K562 (cell line): ENCODE results near the gene FRMD4A. TPM values are rescaled to one million over a fixed set of nuclear protein-coding genes. Genes with fewer than 3 reads are reported as not detected.

Experiments
- ATAC-seq: fragments of 200-7000 bp; cut with Tn5 transposase; 3 replicates; pipeline ENCODE4 v1.9.1; 2020; ENCODE audit warnings: moderate library complexity
- BruUV-seq: library from RNA; stranded (reverse); fragments of 400-500 nt; replicated peaks from 2 replicates; lab custom pipeline; 2021; lab: Mats Ljungman, UMichigan
- CTCF ChIA-PET: fragments of 300-600 bp; formaldehyde crosslinking; extraction: SDS; loops from one replicate; lab custom pipeline; 2021; ENCODE audit warnings: low intra/inter-chr PET ratio; lab: Yijun Ruan, JAX
- POLR2A ChIA-PET: fragments of 300-600, 350-650 bp; sonication (Branson Sonifier 250); formaldehyde crosslinking; extraction: SDS; loops from one replicate; lab custom pipeline; 2021; ENCODE audit warnings: antibody characterized with exemption, inconsistent platforms; lab: Yijun Ruan, JAX
- DNase-seq, 4 experiments: peaks; one replicate each; pipeline versions ENCODE4 v3.0.0 to v3.0.0-alpha.2; 2011 to 2018; ENCODE audit warnings: low spot score in 3 of 4, mixed read lengths in 3 of 4; ENCODE audit errors: extremely low read depth in 1 of 4
- FAIRE-seq: peaks from 2 replicates; lab custom pipeline; 2011; peaks lifted over from hg19 to GRCh38; lab: Jason Lieb, UNC
- H2AFZ ChIP-seq: 2 replicates; pipeline ENCODE4 v1.6.0; 2011; ENCODE audit warnings: low read depth, low read length, control low read depth, inconsistent platforms
- H3K27ac ChIP-seq: fragments of 200-600 bp; 3 replicates; pipeline ENCODE4 v1.8.0; 2011; ENCODE audit warnings: low read depth, mild to moderate bottlenecking, control low read depth, inconsistent platforms, low read length, moderate library complexity, mixed read lengths; ENCODE audit errors: extremely low read depth
- H3K27me3 ChIP-seq, 2 experiments: fragments of 300-600 bp in 1 of 2; 2 replicates in 1 of 2; 3 replicates in 1 of 2; pipeline versions ENCODE4 v1.6.0 to v1.8.0; 2011; ENCODE audit warnings: inconsistent platforms in 2 of 2, low read length in 2 of 2, mild to moderate bottlenecking in 1 of 2, mixed read lengths in 1 of 2, moderate library complexity in 1 of 2; ENCODE audit not compliant: control insufficient read depth in 2 of 2, insufficient read depth in 2 of 2
- H3K36me3 ChIP-seq: fragments of 300-600 bp; 3 replicates; pipeline ENCODE4 v1.8.0; 2011; ENCODE audit warnings: mild to moderate bottlenecking, low read length, inconsistent platforms; ENCODE audit not compliant: control insufficient read depth, insufficient read depth
- H3K4me1 ChIP-seq, 2 experiments: fragments of 200-600 bp in 1 of 2; replicated peaks in 1 of 2; 2 replicates in 1 of 2; 3 replicates in 1 of 2; pipeline versions ENCODE4 v1.5.1 to v1.8.0; 2011; ENCODE audit warnings: inconsistent platforms in 2 of 2, low read length in 2 of 2, mild to moderate bottlenecking in 1 of 2, mixed read lengths in 1 of 2, moderate library complexity in 1 of 2; ENCODE audit not compliant: control insufficient read depth in 2 of 2, insufficient read depth in 2 of 2
- H3K4me2 ChIP-seq: 2 replicates; pipeline ENCODE4 v1.6.1; 2011; ENCODE audit warnings: low read length, control low read depth, inconsistent platforms, mixed read lengths; ENCODE audit not compliant: insufficient read depth
- H3K4me3 ChIP-seq: fragments of 200-600 bp; sonication (generic), shearing (Covaris generic); 2 replicates; pipeline ENCODE4 v1.5.1; 2016; ENCODE audit warnings: control low read depth, inconsistent platforms
- H3K79me2 ChIP-seq: fragments of 200-600 bp; 3 replicates; pipeline ENCODE4 v1.8.0; 2011; ENCODE audit warnings: low read length, inconsistent platforms; ENCODE audit not compliant: control insufficient read depth, insufficient read depth
- H3K9ac ChIP-seq, 2 experiments: 2 replicates each; pipeline versions ENCODE4 v1.6.0 to v1.6.1; 2011; ENCODE audit warnings: low read depth in 2 of 2, low read length in 2 of 2, control low read depth in 1 of 2, inconsistent platforms in 1 of 2, mild to moderate bottlenecking in 1 of 2, mixed read lengths in 1 of 2; ENCODE audit not compliant: insufficient read depth in 1 of 2
- H3K9me1 ChIP-seq: one replicate; pipeline ENCODE4 v1.6.0; 2011; ENCODE audit warnings: inconsistent platforms, mild to moderate bottlenecking, low read length, moderate library complexity; ENCODE audit not compliant: control insufficient read depth, insufficient read depth
- H3K9me3 ChIP-seq: replicated peaks from 2 replicates; pipeline ENCODE4 v1.5.1; 2011; ENCODE audit warnings: low read depth, low read length, inconsistent platforms; ENCODE audit not compliant: control insufficient read depth, insufficient read depth
- H4K20me1 ChIP-seq: replicated peaks from 2 replicates; pipeline ENCODE4 v1.6.1; 2011; ENCODE audit warnings: low read length, inconsistent platforms, mixed read lengths; ENCODE audit not compliant: control insufficient read depth, insufficient read depth
- C11orf30 ChIP-seq: fragments of 450-650 bp; IDR thresholded peaks from 2 replicates; pipeline ENCODE4 v1.6.1; 2016; ENCODE audit warnings: low read depth, mild to moderate bottlenecking
- CHD1 ChIP-seq: fragments of 200-600 bp; sonication (generic); IDR thresholded peaks from one replicate; pipeline ENCODE4 v1.6.1; 2012; ENCODE audit warnings: mild to moderate bottlenecking, moderate library complexity, low read length, inconsistent platforms
- CREM ChIP-seq: IDR thresholded peaks from 2 replicates; pipeline ENCODE4 v1.6.1; 2014; ENCODE audit warnings: antibody characterized with exemption, low read depth
- FOXJ2 ChIP-seq: fragments of 200-800 bp; sonication (Bioruptor generic); IDR thresholded peaks from 2 replicates; pipeline ENCODE4 v1.6.1; 2016; ENCODE audit warnings: missing genetic modification characterization, missing compliant biosample characterization
- KAT2B ChIP-seq: IDR thresholded peaks from one replicate; pipeline ENCODE4 v1.6.1; 2012; ENCODE audit warnings: low read depth, mild to moderate bottlenecking, control low read depth, inconsistent platforms, low read length, moderate library complexity
- MAFF ChIP-seq: IDR thresholded peaks from 2 replicates; pipeline ENCODE4 v1.6.1; 2012; ENCODE audit warnings: low read length, improper control_type of control experiment
- NFRKB ChIP-seq: fragments of 450-650 bp; IDR thresholded peaks from 2 replicates; pipeline ENCODE4 v1.6.1; 2016; ENCODE audit warnings: low read depth
- RBM34 ChIP-seq: fragments of 200-400 bp; formaldehyde crosslinking; IDR thresholded peaks from 2 replicates; pipeline ENCODE4 v1.6.1; 2018; ENCODE audit warnings: low read length, borderline replicate concordance; ENCODE audit not compliant: insufficient read depth
- ZNF316 ChIP-seq: fragments of 450-650 bp; IDR thresholded peaks from 2 replicates; pipeline ENCODE4 v1.6.1; 2016
- WGBS: fragments of 100-300 bp; shearing (Covaris generic); methylation state at CpG from one replicate; pipeline ENCODE4 v1.1.6; 2016; ENCODE audit warnings: low coverage, mixed read lengths; ENCODE audit not compliant: insufficient coverage; ENCODE audit errors: missing lambda C conversion rate; 5-methylcytosine and 5-hydroxymethylcytosine counted together
- in situ Hi-C: fragments of 300-500 bp; cut with MboI; formaldehyde crosslinking; loops from 4 replicates; pipeline ENCODE4 v1.15.0; 2018; ENCODE audit warnings: inconsistent platforms, mixed read lengths
- intact Hi-C: fragments of 100-400 bp; cut with micrococcal nuclease; formaldehyde crosslinking; loops from 2 replicates; pipeline ENCODE4 v1.14.2; 2022
- polyA plus RNA-seq, 8 experiments: library from polyadenylated mRNA; depleted of rRNA in 4 of 8; stranded (reverse) in 5 of 8; unstranded in 3 of 8; fragments of >200 nt; fragmentation: Nextera tagmentation in 2 of 8; fragmentation: Illumina TruSeq in 1 of 8; extraction: Ambion mirVana in 2 of 8; extraction: Trizol in 1 of 8; gene quantifications; 2 replicates each; pipeline versions ENCODE4 v1.2.1 to v1.2.3, GENCODE V29; 2011 to 2014; ENCODE audit warnings: inconsistent platforms in 1 of 8, missing spikeins in 1 of 8
- total RNA-seq, 7 experiments: library from RNA; depleted of rRNA in 6 of 7; stranded (reverse); fragments of >200 nt in 6 of 7; fragmentation: Illumina TruSeq in 2 of 7; extraction: Trizol in 2 of 7; gene quantifications; 2 replicates each; pipeline versions ENCODE4 v1.2.1 to v1.2.3, GENCODE V29; 2011 to 2021; ENCODE audit warnings: low replicate concordance in 1 of 7

Gene FRMD4A
- total and polyA plus RNA-seq, 9 of the 15 experiments (the other 6 are each of a cell fraction or from before 2014, with no cell fraction given): 0.80 to 5.2 (median 3.0) TPM

- no peaks in the 10 kb centered on the region for H3K9me1 ChIP-seq
- in situ Hi-C loops (no loop called here), intact Hi-C loops (no loop called here)
- H3K27ac ChIP-seq: no peak overlapping the region
- H4K20me1 ChIP-seq: no peaks in the 10 kb centered on the region
- no peak for ATAC-seq
- 0% methylated on average over 6 of the region's 6 CpGs for WGBS
- no peaks in the 10 kb centered on the region for H3K9me3 ChIP-seq
- H3K36me3 ChIP-seq: no peaks in the 10 kb centered on the region
- no peaks in the 10 kb centered on the region for H3K4me1 ChIP-seq
- H3K79me2 ChIP-seq: no peaks in the 10 kb centered on the region
- no peak overlapping the region for H3K4me3 ChIP-seq
- no TSS peak for BruUV-seq
- DNase-seq: no peak
- no peak overlapping the region for H2AFZ ChIP-seq
- TF ChIP-seq NFRKB (no peak), CHD1 (no peak), RBM34 (no peak), CREM (no peak), KAT2B (no peak)
- H3K27me3 ChIP-seq: peaks cover 11 to 27% of the 10 kb centered on the region in 2 experiments; a peak in 4 of 5 replicates
- POLR2A ChIA-PET: no interaction called here
- no peak overlapping the region for H3K9ac ChIP-seq
- no peak overlapping the region for H3K4me2 ChIP-seq
- no peak for FAIRE-seq
- CTCF ChIA-PET: no interaction called here
Observed at GRCh38 chr10:14243221-14243620, 87.5 kb downstream of the FRMD4A start.

- H3K4me2 ChIP-seq: no peak overlapping the region
- H3K79me2 ChIP-seq: no peaks in the 10 kb centered on the region
- H3K27ac ChIP-seq: no peak overlapping the region
- no peak for FAIRE-seq
- H3K9me1 ChIP-seq: no peaks in the 10 kb centered on the region
- H2AFZ ChIP-seq: no peak overlapping the region
- H3K4me3 ChIP-seq: no peak overlapping the region
- no peaks in the 10 kb centered on the region for H3K4me1 ChIP-seq
- H4K20me1 ChIP-seq: no peaks in the 10 kb centered on the region
- H3K9ac ChIP-seq: no peak overlapping the region
- H3K9me3 ChIP-seq: no peaks in the 10 kb centered on the region
- WGBS: 0% methylated on average over 1 of the region's 1 CpG
- no peak for ATAC-seq
- no peaks in the 10 kb centered on the region for H3K36me3 ChIP-seq
- POLR2A ChIA-PET: interaction anchor here (0.7 kb wide), 1 partner anchor 25 kb away, joined by 3 read pairs; no protein-coding TSS in a partner anchor
- peaks cover 11 to 26% of the 10 kb centered on the region in 2 experiments; a peak in 4 of 5 replicates for H3K27me3 ChIP-seq
- CTCF ChIA-PET: no interaction called here
- intact Hi-C loops (no loop called here), in situ Hi-C loops (no loop called here)
- DNase-seq: no peak
- TF ChIP-seq C11orf30: peak; percentile 27; the same call in 1 of the 2 replicates
- no peak for TF ChIP-seq FOXJ2 (tag)
- TF ChIP-seq ZNF316: peak; percentile 62
- TF ChIP-seq MAFF: peak; percentile 38; the same call in 1 of the 2 replicates
- BruUV-seq: no TSS peak
Observed at GRCh38 chr10:14241196-14241595, 89.5 kb downstream of the FRMD4A start.
